Measurements from ENCODE around the gene CTNNBIP1. TPM values are rescaled to one million over a fixed set of nuclear protein-coding genes. Genes with fewer than 3 reads are reported as not detected.

The CTNNBIP1 gene
- total RNA-seq, 4 donors from 2014 or later: 478 to 742 (median 566) TPM

GRCh38 chr1:9801909-9802308 lies 108.2 kb downstream of the CTNNBIP1 start:
- TF ChIP-seq CTCF (IDR thresholded peaks at IDR 0.05) (no peak), POLR2A (IDR thresholded peaks at IDR 0.05) (no peak)
- intact Hi-C loops (cut with DNase I; ENCODE audit: low total_unique reads): no loop called here
- 95 to 97% methylated on average over 1 of the region's 1 CpG for WGBS, 2 donors
- no peak overlapping the region for H3K4me3 ChIP-seq (ENCODE audit: low read depth, poor library complexity, severe bottlenecking)
- DNase-seq (ENCODE audit: low spot score in 2 of 2): peak in 1 of 2 donors; percentile 8

Other genes starting within 250 kb of the CTNNBIP1 start
- 100 to 1,000 TPM; 116 to 174 (median 150) TPM for gene CLSTN1, start 86.3 kb downstream of the CTNNBIP1 start, total RNA-seq
- gene LZIC, start 33.1 kb upstream of the CTNNBIP1 start, total RNA-seq: 10 to 100 TPM; 18.3 to 31.0 (median 27.4) TPM
- gene NMNAT1, start 33.2 kb upstream of the CTNNBIP1 start, total RNA-seq: 1 to 10 TPM; 3.2 to 8.2 (median 5.3) TPM
- 10 to 100 TPM; 12.7 to 20.6 (median 18.8) TPM for gene RBP7, start 87.0 kb upstream of the CTNNBIP1 start, total RNA-seq
- 100 to 1,000 TPM in 1 of 4 donors, 10 to 100 TPM in 3; 65.7 to 114 (median 69.9) TPM for gene UBE4B, start 122.7 kb upstream of the CTNNBIP1 start, total RNA-seq

All from lower leg skin (tissue), 4 donors.